ENCODE data around the gene SEC24D.

Gene SEC24D

GRCh38 chr4:118762730-118763477 is 73.0 kb downstream of the SEC24D start:
- no peak for DNase-seq (ENCODE audit: low spot score)
- Histone ChIP-seq H3K4me3 (no peak overlapping the region), H3K27ac (peak overlapping the region; percentile 79 to 86)
- no peak for TF ChIP-seq CTCF (IDR thresholded peaks at IDR 0.05)

GRCh38 chr4:118762155-118762554 is 73.8 kb downstream of the SEC24D start:
- no peak for DNase-seq (ENCODE audit: low spot score)
- no peak for TF ChIP-seq CTCF (IDR thresholded peaks at IDR 0.05)
- H3K4me3 ChIP-seq: no peak overlapping the region
- H3K27ac ChIP-seq: peak overlapping the region; percentile 79 to 86

GRCh38 chr4:118761397-118762016 is 74.4 kb downstream of the SEC24D start:
- no peak for DNase-seq (ENCODE audit: low spot score)
- H3K27ac ChIP-seq: peak overlapping the region; percentile 79 to 86
- no peak for TF ChIP-seq CTCF (IDR thresholded peaks at IDR 0.05)
- H3K4me3 ChIP-seq: no peak overlapping the region

GRCh38 chr4:118760493-118760892 is 75.4 kb downstream of the SEC24D start:
- peak overlapping the region; percentile 70 to 79 for H3K27ac ChIP-seq

GRCh38 chr4:118760092-118760491 is 75.8 kb downstream of the SEC24D start:
- peak overlapping the region; percentile 63 to 70 for H3K27ac ChIP-seq
- DNase-seq (ENCODE audit: low spot score): no peak
- no peak for TF ChIP-seq CTCF (IDR thresholded peaks at IDR 0.05)
- H3K4me3 ChIP-seq: no peak overlapping the region

More at GRCh38 chr4:118760493-118760892, 75.4 kb downstream of the SEC24D start:
- DNase-seq (ENCODE audit: low spot score): no peak
- no peak for TF ChIP-seq CTCF (IDR thresholded peaks at IDR 0.05)
- no peak overlapping the region for H3K4me3 ChIP-seq

GRCh38 chr4:118759481-118759880 is 76.4 kb downstream of the SEC24D start:
- Histone ChIP-seq H3K4me3 (no peak overlapping the region), H3K27ac (peak overlapping the region; percentile 63 to 70)
- TF ChIP-seq CTCF (IDR thresholded peaks at IDR 0.05): no peak
- no peak for DNase-seq (ENCODE audit: low spot score)

GRCh38 chr4:118758293-118758692 is 77.6 kb downstream of the SEC24D start:
- Histone ChIP-seq H3K27ac (peak overlapping the region; percentile 63 to 67), H3K4me3 (no peak overlapping the region)
- no peak for TF ChIP-seq CTCF (IDR thresholded peaks at IDR 0.05)
- no peak for DNase-seq (ENCODE audit: low spot score)
